Hematopoietic multipotent progenitor cell treated with erythropoietin and hydrocortisone succinate and interleukin-3 and kit ligand, for 17 days (in vitro differentiated cells): ENCODE data around the gene HAUS5.

Experiments used
- DNase-seq: peaks from one replicate; pipeline ENCODE4 v3.0.0-alpha.2; 2015; ENCODE audit warnings: low spot score

Gene HAUS5

GRCh38 chr19:35673121-35673804 is 60.7 kb downstream of the HAUS5 start:
- no peak for DNase-seq
